CD4-positive, alpha-beta T cell treated with Interleukin-15 for 1 hour (primary cell): ENCODE measurements around the gene ITFG2.
"Not testable (repeated sequence)": the region's sequence is repeated elsewhere in the genome, so short reads cannot be mapped to it uniquely, and the experiment has no call there.

Experiments used
- DNase-seq: peaks from one replicate; pipeline ENCODE4 v3.0.0-alpha.2; 2020

Gene ITFG2

DNA sequence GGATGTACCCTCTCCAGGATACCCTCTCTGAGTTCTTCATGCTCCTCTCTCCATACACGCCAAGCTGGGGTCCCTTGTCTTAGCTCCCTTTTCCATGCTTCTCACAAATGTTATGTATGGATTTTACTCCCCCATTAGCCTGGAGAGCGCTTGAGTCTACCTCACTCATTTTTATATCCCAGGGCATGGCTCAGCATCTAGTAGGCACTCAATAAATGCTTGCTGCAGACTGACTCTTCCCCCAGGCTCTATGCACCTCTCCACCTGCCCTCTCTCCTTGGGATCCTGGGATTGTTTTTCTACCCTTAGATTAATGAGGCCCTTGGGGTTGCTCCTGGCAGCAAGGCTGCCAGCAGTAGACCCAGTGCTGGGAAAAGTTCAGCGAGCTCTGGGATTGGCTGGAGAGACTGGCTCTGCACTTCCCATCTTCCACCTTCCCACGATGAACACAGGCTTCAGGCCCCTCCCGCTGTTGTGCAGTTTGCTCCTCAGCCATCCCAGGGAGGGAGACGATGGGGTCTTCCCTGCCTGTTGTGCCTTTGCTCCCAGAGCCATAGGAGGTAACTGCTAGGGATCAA, 20.2 kb downstream of the ITFG2 start:
- no peak for DNase-seq

DNA sequence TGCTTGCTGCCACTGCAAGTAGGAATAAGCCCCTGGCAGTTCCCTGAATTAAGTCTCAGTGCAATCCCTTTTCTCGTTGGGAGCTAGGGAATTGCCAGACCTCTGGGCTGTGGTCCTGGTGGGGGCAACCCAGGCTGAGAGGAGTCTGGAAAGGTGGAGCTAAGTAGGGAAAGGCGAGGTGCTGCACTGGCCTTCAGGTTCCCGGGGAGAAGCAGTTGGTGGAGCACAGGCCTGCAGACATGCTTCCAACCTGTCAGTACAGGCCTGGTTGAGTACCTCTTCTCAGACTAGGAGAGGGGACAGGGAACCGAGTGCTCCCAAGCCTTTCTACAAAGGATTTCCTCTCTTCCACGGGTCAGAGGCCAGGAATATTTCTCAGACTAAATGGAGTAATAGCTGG, 20.9 kb downstream of the ITFG2 start:
- DNase-seq = no peak

GRCh38 chr12:2833810-2834209, 21.3 kb downstream of the ITFG2 start:
- no peak for DNase-seq

- DNase-seq = no peak
Measured at GRCh38 chr12:2834581-2835491, 22.4 kb downstream of the ITFG2 start, which contains the start of gene NRIP2. TSS of gene NRIP2 (minus strand) at chr12:2835035. CDS start at chr12:2834983, 52 bp downstream.

- no peak for DNase-seq
Measured at GRCh38 chr12:2835691-2836403, 23.4 kb downstream of the ITFG2 start.

DNA sequence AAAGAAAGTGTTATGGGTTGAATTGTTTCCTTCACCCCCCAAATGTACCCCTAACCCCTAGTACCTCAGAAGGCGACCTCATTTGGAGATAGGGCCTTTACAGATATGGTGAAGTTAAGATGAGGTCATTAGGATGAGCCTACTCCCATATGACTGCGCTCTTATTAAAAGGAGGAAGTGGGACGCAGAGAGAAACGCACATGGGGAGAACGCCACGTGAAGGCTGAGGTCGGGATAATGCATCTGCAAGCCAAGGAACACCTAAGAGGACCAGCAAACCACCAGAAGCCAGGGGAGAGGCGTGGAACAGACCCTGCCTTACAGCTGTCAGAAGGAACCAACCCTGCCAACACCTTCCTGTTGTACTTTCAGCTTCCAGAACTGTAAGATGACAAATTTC, 24.1 kb downstream of the ITFG2 start:
- no peak for DNase-seq

GRCh38 chr12:2841056-2841650, 28.7 kb downstream of the ITFG2 start:
- DNase-seq = no peak

DNA sequence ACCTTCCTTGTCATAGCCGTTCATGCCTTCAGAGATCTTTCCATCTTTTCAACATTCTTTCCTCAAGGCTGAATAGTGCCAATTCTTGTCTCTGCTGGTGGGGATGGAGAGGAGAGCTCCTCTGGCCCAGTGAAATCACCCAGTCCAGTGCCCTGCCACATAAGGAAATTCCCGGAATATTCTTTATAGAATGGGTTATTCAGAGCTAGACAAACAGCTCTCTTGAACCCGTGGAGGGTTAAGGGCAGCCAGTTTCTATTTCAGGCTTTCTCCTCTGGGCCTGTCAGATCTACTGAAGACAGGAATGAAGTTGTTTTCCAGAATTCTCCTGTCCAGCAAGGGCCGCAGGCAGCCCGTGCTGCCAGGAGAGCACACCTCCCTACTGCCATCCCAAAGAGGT, 30.5 kb downstream of the ITFG2 start:
- DNase-seq = no peak

GRCh38 chr12:2844786-2845185, 32.3 kb downstream of the ITFG2 start:
- no peak for DNase-seq

GRCh38 chr12:2845280-2845679, 32.8 kb downstream of the ITFG2 start:
- no peak for DNase-seq

GRCh38 chr12:2851931-2852330, 39.5 kb downstream of the ITFG2 start:
- no peak for DNase-seq

DNA sequence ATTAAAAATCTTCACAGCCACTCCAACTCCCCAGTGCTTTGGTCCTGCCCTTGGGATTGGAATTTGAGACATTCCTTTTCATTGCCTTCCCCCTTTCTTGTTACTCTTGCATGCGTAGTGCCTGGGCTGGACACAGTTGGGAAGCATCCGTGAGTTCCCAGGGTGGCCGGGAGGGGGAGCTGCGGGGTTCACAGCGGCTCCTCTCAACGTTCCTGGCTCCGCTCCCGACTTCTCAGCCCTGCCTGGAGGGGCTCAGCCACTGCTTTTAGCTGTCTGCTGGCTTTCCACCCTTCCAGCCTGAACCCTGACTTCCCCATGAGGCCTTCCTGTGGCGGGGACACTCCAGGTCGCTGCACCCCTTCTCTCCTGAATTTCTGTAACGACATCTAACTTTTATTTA, 41.2 kb downstream of the ITFG2 start:
- DNase-seq = no peak

DNA sequence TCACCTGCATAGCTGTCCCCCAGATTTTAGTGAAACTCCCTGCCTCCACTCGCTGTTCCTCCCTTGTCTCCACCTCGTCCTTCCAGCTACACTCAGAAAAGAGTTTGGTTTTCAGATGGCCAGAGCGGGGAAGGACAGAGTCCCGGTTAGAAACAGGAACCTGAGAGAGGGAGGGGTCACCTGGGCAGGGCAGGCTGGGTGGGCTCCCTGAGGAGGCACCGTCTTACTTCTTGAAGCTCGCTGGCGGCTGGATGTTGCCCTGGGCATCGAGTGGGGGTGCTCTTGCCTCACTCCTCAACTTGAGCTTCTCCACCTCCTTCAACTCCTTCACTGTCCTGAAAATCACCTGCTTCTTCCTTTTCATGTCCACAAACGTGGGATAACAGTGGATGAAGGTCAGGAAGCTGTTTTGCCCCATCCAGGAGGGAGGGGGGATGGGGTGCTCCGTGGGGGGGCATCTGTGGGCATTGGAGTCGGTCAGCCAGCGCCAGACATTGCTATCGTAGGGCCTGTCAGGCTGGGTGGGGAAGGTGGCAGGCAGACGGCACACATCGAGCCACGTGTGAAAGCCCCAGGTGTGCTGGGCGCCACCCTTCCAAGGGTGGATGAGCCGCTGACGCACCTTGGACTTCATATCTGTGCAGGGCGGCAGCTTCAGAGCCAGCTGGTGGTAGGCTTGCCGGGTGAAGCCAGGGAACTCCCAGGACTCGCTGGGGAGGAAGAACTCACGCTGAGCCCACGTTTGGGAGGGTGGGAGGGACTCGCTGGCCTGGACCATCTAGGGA, 42.4 kb downstream of the ITFG2 start:
- DNase-seq = no peak

- no peak for DNase-seq
Measured at GRCh38 chr12:2855546-2855945, 43.1 kb downstream of the ITFG2 start.

DNA sequence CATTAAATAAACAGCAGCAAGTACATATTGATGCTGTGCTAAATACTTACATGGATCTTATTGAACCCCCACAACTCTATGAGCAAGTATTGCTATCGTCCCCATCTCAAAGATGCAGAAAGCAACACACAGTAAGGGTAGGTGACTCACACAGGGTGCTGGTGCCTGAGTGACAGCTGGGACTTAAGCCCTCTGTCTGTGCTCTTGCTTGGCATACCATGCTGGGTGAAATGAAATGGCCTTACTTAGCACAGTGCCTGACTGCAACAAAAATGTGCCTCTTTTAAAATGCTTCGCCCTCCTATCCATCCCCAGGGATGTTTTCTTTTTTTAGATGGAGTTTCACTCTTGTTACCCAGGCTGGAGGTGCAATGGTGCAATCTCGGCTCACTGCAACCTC, 43.6 kb downstream of the ITFG2 start:
- DNase-seq = no peak

DNA sequence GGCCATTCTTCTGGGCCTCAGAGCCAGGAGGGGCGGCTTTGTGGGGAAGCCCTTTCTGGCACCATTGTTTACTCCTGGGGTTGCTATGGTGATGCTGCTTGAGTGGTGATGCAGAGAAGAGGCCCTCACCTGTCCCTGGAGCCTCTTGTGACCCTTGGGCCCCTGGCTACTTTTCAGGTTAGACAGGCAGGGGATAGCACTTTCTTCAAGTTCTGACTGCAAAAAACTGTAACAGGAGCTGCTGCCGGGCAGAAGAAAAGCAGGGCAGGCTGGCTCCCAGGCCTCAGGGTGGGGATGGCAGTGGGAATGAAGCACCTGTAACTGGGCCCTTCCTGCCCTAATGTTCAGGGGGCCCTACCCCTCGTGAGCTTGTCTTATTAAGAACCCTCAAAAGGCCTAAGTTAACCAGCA, 44.6 kb downstream of the ITFG2 start, which contains the start of gene TEX52:
TEX52 (minus strand) TSS at position 19 of the 411 bp plus-strand sequence; CDS start at position 6, 13 bp downstream.
- DNase-seq = no peak

DNA sequence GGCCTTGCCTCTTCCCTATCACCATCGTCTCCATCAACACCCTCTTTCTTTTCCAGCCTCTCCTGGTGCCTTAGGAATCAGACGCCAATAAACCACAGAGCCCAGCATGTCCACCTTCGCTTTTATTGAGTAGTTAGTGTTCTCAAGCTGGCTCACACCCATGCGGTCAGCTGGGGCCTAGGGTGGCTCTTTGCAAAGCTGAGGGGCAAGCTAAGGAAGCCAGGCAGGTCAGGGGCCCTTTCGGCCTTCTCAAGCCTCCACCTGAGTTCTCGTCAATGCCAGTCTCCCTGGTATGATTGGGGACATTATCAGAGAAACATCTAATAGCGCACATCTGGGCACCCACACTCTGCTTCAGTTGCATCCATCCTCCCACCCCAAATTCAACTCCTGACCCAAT, 45.1 kb downstream of the ITFG2 start:
- no peak for DNase-seq

DNA sequence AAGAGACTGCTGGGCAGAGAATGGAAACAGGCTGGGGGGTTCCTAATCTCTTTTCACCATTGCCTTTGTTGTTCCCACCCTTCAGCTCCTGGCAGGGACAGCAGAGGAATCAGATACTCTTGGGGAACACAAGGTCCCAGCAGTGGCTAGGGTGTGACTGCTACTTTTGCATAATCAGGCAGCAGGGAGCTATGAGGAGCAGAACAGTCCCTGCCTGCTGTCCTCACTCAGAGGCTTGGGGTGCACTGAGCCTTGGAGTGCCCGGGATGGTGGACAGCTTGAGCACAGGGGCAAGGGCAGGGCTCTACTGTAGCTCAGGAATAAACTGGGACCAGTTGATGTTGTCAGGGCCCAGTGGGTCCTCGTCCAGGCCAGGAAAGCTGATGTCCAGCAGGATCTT, 45.9 kb downstream of the ITFG2 start:
- DNase-seq = no peak

DNA sequence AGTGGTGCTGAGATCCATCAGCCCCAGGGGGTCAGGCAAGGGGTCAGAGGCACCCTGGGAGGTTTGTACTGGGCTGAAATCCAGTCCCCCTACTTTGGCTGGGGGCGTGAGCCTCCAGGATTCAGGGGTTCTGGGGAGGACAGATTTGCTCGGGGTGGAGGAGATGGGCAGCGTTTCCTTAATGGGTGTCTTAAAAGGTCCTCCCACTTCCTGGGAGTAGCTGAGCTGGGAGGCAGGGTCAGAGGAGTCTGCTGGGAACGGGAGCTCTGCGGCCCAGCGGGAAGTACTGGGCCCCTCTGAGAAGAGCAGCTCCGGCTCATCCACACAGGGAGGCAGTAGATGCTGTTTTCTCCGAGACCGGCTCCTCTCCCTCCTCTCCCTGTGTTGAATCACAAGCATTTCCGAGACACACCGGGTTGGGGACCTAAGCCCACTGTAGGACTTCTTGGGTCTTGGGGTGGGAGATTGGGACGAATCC, 46.5 kb downstream of the ITFG2 start:
- DNase-seq = no peak

- no peak for DNase-seq
Measured at GRCh38 chr12:2860170-2860569, 47.7 kb downstream of the ITFG2 start.

GRCh38 chr12:2862876-2863275, 50.4 kb downstream of the ITFG2 start:
- DNase-seq = no peak

DNA sequence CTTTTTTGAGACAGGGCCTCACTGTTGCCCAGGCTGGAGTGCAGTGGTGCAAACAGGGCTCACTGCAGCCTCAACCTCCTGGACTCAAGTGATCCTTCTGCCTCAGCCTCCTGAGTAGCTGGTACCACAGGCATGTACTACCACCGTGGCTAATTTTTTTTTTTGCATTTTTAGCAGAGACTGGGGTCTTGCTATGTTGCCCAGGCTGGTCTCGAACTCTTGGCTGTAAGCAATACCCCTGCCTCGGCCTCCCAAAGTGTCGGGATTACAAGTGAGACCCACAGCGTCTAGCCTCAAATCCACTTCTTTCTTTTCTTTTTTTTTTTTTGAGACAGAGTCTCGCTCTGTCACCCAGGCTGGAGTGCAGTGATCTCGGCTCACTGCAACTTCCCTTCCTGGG, 50.9 kb downstream of the ITFG2 start:
- DNase-seq = not testable (repeated sequence)
